ENCODE data around the gene SYT1. TPM values are rescaled to one million over a fixed set of nuclear protein-coding genes. Genes with fewer than 3 reads are reported as not detected.

The SYT1 gene
- total RNA-seq, 1 experiment from 2014 or later: 80.9 TPM

- peaks cover 5% of the 10 kb centered on the region for H3K36me3 ChIP-seq (ENCODE audit: insufficient read depth, low read length, poor library complexity, severe bottlenecking)
- no peaks in the 10 kb centered on the region for H3K9me3 ChIP-seq (ENCODE audit: low read depth, low read length, poor library complexity, severe bottlenecking)
- no TSS peak for BruUV-seq (replicated peaks)
- TF ChIP-seq, protein P1, sequence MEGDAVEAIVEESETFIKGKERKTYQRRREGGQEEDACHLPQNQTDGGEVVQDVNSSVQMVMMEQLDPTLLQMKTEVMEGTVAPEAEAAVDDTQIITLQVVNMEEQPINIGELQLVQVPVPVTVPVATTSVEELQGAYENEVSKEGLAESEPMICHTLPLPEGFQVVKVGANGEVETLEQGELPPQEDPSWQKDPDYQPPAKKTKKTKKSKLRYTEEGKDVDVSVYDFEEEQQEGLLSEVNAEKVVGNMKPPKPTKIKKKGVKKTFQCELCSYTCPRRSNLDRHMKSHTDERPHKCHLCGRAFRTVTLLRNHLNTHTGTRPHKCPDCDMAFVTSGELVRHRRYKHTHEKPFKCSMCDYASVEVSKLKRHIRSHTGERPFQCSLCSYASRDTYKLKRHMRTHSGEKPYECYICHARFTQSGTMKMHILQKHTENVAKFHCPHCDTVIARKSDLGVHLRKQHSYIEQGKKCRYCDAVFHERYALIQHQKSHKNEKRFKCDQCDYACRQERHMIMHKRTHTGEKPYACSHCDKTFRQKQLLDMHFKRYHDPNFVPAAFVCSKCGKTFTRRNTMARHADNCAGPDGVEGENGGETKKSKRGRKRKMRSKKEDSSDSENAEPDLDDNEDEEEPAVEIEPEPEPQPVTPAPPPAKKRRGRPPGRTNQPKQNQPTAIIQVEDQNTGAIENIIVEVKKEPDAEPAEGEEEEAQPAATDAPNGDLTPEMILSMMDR (conservative IDR thresholded peaks at IDR 0.05; ENCODE audit: low read depth, low read length): no peak
- TF ChIP-seq EZH2 (IDR thresholded peaks at IDR 0.05; ENCODE audit: borderline replicate concordance, low read depth, low read length, poor library complexity, severe bottlenecking): no peak
- CTCF ChIA-PET: no interaction called here
- no peak overlapping the region for H3K4me3 ChIP-seq (ENCODE audit: low read depth, low read length, poor library complexity, severe bottlenecking)
- no peak for DNase-seq (ENCODE audit: low spot score)
- POLR2A ChIA-PET (ENCODE audit: low non-redundant PET): no interaction called here
- no peaks in the 10 kb centered on the region for H3K27me3 ChIP-seq (replicated peaks; ENCODE audit: insufficient read depth, low read depth, low read length, poor library complexity)
- intact Hi-C loops (cut with micrococcal nuclease; ENCODE audit: unreplicated experiment): no loop called here
- peaks cover 26% of the 10 kb centered on the region for H3K4me1 ChIP-seq (ENCODE audit: insufficient read depth, low read length, poor library complexity, severe bottlenecking)
- H3K27ac ChIP-seq (ENCODE audit: low read depth, low read length, poor library complexity, severe bottlenecking): no peak overlapping the region
These were observed 192.2 kb downstream of the SYT1 start for GRCh38 chr12:79056775-79057174.

- ChIA-PET CTCF (no interaction called here), POLR2A (ENCODE audit: low non-redundant PET) (no interaction called here)
- BruUV-seq (replicated peaks): no TSS peak
- TF ChIP-seq, protein P1 (conservative IDR thresholded peaks at IDR 0.05; ENCODE audit: low read depth, low read length): no peak
- TF ChIP-seq EZH2 (IDR thresholded peaks at IDR 0.05; ENCODE audit: borderline replicate concordance, low read depth, low read length, poor library complexity, severe bottlenecking): no peak
- Histone ChIP-seq H3K27ac (ENCODE audit: low read depth, low read length, poor library complexity, severe bottlenecking) (no peak overlapping the region), H3K36me3 (ENCODE audit: insufficient read depth, low read length, poor library complexity, severe bottlenecking) (peaks cover 5% of the 10 kb centered on the region), H3K4me1 (ENCODE audit: insufficient read depth, low read length, poor library complexity, severe bottlenecking) (peaks cover 33% of the 10 kb centered on the region), H3K9me3 (ENCODE audit: low read depth, low read length, poor library complexity, severe bottlenecking) (no peaks in the 10 kb centered on the region), H3K27me3 (replicated peaks; ENCODE audit: insufficient read depth, low read depth, low read length, poor library complexity) (no peaks in the 10 kb centered on the region), H3K4me3 (ENCODE audit: low read depth, low read length, poor library complexity, severe bottlenecking) (no peak overlapping the region)
- intact Hi-C loops (cut with micrococcal nuclease; ENCODE audit: unreplicated experiment): no loop called here
- DNase-seq (ENCODE audit: low spot score): no peak
These were observed 193.0 kb downstream of the SYT1 start for GRCh38 chr12:79057540-79057939.

GRCh38 chr12:79058342-79058741, 193.8 kb downstream of the SYT1 start:
- BruUV-seq (replicated peaks): no TSS peak
- H3K27me3 ChIP-seq (replicated peaks; ENCODE audit: insufficient read depth, low read depth, low read length, poor library complexity): no peaks in the 10 kb centered on the region
- H3K4me1 ChIP-seq (ENCODE audit: insufficient read depth, low read length, poor library complexity, severe bottlenecking): peaks cover 41% of the 10 kb centered on the region
- no peak overlapping the region for H3K4me3 ChIP-seq (ENCODE audit: low read depth, low read length, poor library complexity, severe bottlenecking)
- H3K9me3 ChIP-seq (ENCODE audit: low read depth, low read length, poor library complexity, severe bottlenecking): no peaks in the 10 kb centered on the region
- ChIA-PET CTCF (no interaction called here), POLR2A (ENCODE audit: low non-redundant PET) (no interaction called here)
- DNase-seq (ENCODE audit: low spot score): no peak
- intact Hi-C loops (cut with micrococcal nuclease; ENCODE audit: unreplicated experiment): no loop called here
- H3K27ac ChIP-seq (ENCODE audit: low read depth, low read length, poor library complexity, severe bottlenecking): no peak overlapping the region
- TF ChIP-seq, protein P1 (conservative IDR thresholded peaks at IDR 0.05; ENCODE audit: low read depth, low read length): no peak
- no peak for TF ChIP-seq EZH2 (IDR thresholded peaks at IDR 0.05; ENCODE audit: borderline replicate concordance, low read depth, low read length, poor library complexity, severe bottlenecking)
- H3K36me3 ChIP-seq (ENCODE audit: insufficient read depth, low read length, poor library complexity, severe bottlenecking): peaks cover 5% of the 10 kb centered on the region

Data from A673 (cell line).